Measurements from ENCODE around the gene TRIM74.
"Not testable (repeated sequence)": the region's sequence is repeated elsewhere in the genome, so short reads cannot be mapped to it uniquely, and the experiment has no call there.

DNA sequence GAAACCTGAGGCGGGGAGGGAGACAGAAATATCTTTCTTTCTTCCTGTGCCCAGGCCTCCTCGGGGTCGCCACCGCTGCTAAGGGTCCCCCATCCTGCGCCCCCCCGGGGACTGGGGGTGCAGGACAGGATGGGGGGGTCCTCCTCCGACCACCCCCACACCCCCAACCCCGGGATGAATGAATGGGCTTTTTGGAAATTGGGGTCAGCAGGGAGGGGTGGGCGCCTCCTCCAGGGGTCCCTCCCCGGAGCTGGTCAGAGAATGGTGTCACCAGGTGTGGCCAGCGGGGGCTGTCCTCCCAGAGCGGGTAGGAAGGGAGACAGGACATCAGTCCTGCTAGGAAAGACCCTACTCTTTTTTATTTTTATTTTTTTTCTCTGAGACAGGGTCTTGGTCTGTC is 7.2 kb upstream of the TRIM74 start:
- TF ChIP-seq, protein P1, sequence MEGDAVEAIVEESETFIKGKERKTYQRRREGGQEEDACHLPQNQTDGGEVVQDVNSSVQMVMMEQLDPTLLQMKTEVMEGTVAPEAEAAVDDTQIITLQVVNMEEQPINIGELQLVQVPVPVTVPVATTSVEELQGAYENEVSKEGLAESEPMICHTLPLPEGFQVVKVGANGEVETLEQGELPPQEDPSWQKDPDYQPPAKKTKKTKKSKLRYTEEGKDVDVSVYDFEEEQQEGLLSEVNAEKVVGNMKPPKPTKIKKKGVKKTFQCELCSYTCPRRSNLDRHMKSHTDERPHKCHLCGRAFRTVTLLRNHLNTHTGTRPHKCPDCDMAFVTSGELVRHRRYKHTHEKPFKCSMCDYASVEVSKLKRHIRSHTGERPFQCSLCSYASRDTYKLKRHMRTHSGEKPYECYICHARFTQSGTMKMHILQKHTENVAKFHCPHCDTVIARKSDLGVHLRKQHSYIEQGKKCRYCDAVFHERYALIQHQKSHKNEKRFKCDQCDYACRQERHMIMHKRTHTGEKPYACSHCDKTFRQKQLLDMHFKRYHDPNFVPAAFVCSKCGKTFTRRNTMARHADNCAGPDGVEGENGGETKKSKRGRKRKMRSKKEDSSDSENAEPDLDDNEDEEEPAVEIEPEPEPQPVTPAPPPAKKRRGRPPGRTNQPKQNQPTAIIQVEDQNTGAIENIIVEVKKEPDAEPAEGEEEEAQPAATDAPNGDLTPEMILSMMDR (conservative IDR thresholded peaks at IDR 0.05): not testable (repeated sequence)
- not testable (repeated sequence) for TF ChIP-seq ZFX (IDR thresholded peaks at IDR 0.05)

Data from C4-2B (cell line).